Gastrocnemius medialis (tissue), 4 donors: ENCODE measurements around the gene MUSTN1.

Experiments
- CTCF ChIP-seq, 5 experiments: fragments of 450-650 bp in 3 of 5; fragments of 200-600 bp in 2 of 5; sonication (generic) in 2 of 5; IDR thresholded peaks in 4 of 5; conservative IDR thresholded peaks in 1 of 5; 1 replicate in 4 of 5; 2 replicates in 1 of 5; pipeline ENCODE4 v1.5.1; 2016 to 2019; ENCODE audit warnings: antibody characterized with exemption in 5 of 5, mild to moderate bottlenecking in 3 of 5, moderate library complexity in 3 of 5
- POLR2A ChIP-seq, 2 donors: fragments of 450-650 bp; IDR thresholded peaks; one replicate each; pipeline ENCODE4 v1.6.1; 2017; ENCODE audit warnings: antibody characterized with exemption in 2 of 2, mild to moderate bottlenecking in 2 of 2, moderate library complexity in 2 of 2

DNA sequence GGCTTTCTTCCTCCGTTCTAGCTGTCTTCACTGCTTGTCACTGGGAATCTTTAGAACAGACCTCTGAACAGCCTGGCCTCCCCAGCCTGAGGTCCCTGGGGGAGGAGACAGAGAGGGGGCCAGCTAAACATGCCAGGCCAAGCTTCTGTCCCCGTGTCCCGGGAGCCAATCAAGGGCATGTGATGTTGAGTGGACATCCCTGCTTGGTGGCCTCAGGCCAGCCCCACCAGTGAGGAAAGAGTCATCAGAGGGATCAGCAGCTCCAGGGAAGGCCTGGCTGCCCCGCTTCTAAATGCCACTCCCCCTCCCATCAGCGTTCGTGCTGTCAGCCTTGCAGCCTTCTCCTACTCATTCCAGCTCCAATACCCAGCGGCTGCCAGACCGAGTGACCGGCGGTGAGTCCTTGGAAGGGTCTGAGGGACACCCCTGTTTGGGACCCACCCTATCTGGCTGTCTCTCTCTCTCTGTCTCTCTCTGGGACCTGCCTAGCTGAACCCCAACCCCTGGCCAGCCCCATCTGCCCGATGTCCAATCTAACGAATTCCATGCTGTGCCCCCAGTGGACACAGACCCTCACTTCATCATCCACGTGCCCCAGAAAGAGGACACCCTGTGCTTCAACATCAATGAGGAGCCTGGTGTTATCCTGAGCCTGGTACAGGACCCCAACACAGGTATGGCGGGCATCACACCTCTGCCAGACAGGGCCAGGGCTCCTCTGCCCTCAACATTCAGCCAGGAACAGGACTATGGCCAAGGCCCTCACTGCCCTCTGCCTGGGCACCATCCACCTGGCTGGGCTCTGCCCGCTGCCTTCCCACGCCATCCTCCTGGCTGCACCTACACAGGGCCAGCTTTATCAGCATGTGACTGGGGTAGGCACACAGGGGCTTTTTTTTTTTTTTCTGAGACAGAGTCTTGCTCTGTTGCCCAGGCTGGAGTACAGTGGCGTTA, 46.9 kb downstream of the MUSTN1 start:
- TF ChIP-seq CTCF (IDR thresholded peaks at IDR 0.05 in 4 of 5, conservative IDR thresholded peaks at IDR 0.05 in 1 of 5) (no peak), POLR2A (IDR thresholded peaks at IDR 0.05) (no peak)
